Heart left ventricle (tissue), 16 donors: ENCODE measurements around the gene PXT1. TPM values are rescaled to one million over a fixed set of nuclear protein-coding genes. Genes with fewer than 3 reads are reported as not detected.

ENCODE experiments used
- ATAC-seq, 4 donors: fragments of 200-7000 bp; cut with Tn5 transposase; one replicate each; pipeline ENCODE4 v1.9.1; 2020 to 2022; ENCODE audit warnings: moderate library complexity in 4 of 4, mild to moderate bottlenecking in 3 of 4, moderate number of reproducible peaks in 1 of 4
- DNase-seq, 5 donors: peaks; one replicate each; pipeline ENCODE4 v3.0.0-alpha.2; 2020
- H3K27ac ChIP-seq, 12 donors: fragments of 200-600 bp; sonication (generic) in 4 of 12; one replicate each; pipeline versions ENCODE4 v1.5.0 to v1.8.0; 2016 to 2022; ENCODE audit warnings: mild to moderate bottlenecking in 2 of 12
- H3K27me3 ChIP-seq, 9 donors: fragments of 200-600 bp; sonication (generic) in 2 of 9; one replicate each; pipeline versions ENCODE4 v1.5.1 to v1.8.0; 2016 to 2022; ENCODE audit warnings: mild to moderate bottlenecking in 3 of 9
- H3K36me3 ChIP-seq, 9 donors: fragments of 200-600 bp; sonication (generic) in 2 of 9; one replicate each; pipeline versions ENCODE4 v1.5.0 to v1.8.0; 2018 to 2022; ENCODE audit warnings: mild to moderate bottlenecking in 2 of 9
- H3K4me1 ChIP-seq, 12 donors: fragments of 200-600 bp; sonication (generic) in 4 of 12; one replicate each; pipeline versions ENCODE4 v1.5.0 to v1.8.0; 2016 to 2022; ENCODE audit warnings: mild to moderate bottlenecking in 3 of 12
- H3K4me3 ChIP-seq, 12 donors: fragments of 200-600 bp; sonication (generic) in 4 of 12; one replicate each; pipeline versions ENCODE4 v1.5.0 to v1.8.0; 2017 to 2022; ENCODE audit warnings: mild to moderate bottlenecking in 9 of 12, moderate library complexity in 4 of 12
- H3K9me3 ChIP-seq, 12 donors: fragments of 200-600 bp; sonication (generic) in 4 of 12; one replicate each; pipeline versions ENCODE4 v1.5.0 to v1.8.0; 2016 to 2022; ENCODE audit warnings: mild to moderate bottlenecking in 1 of 12
- CTCF ChIP-seq, 12 donors: fragments of 200-600 bp; sonication (generic) in 4 of 12; IDR thresholded peaks; one replicate each; pipeline versions ENCODE4 v1.5.0 to v1.8.0; 2018 to 2022; ENCODE audit warnings: antibody characterized with exemption in 12 of 12, mild to moderate bottlenecking in 5 of 12
- POLR2A ChIP-seq, 2 donors: fragments of 450-650 bp; IDR thresholded peaks; one replicate each; pipeline ENCODE4 v1.6.1; 2017; ENCODE audit warnings: antibody characterized with exemption in 2 of 2, mild to moderate bottlenecking in 2 of 2, moderate library complexity in 2 of 2
- WGBS, 4 donors: extraction: QIAGEN DNeasy Blood & Tissue Kit in 2 of 4; methylation state at CpG; one replicate each; pipeline versions ENCODE4 v1.1.5 to v1.1.7; 2013 to 2018; 5-methylcytosine and 5-hydroxymethylcytosine counted together
- intact Hi-C, 10 donors: fragments of 100-400 bp; cut with DNase I; formaldehyde crosslinking; loops; one replicate each; pipeline versions ENCODE4 v1.11.1 to v1.14.2; 2022
- polyA plus RNA-seq, 2 donors: library from polyadenylated mRNA; stranded (reverse); fragments of 200-250 nt; gene quantifications; one replicate each; pipeline ENCODE4 v1.2.3, GENCODE V29; 2013
- total RNA-seq, 9 donors: library from RNA; depleted of rRNA in 2 of 9; stranded (reverse); fragments of >200 nt in 2 of 9; fragmentation: NEBNext Ultra II Directional in 3 of 9; extraction: Animal tissue kit (Norgen Biotek cat#: 25700) in 3 of 9; gene quantifications; one replicate each; pipeline versions ENCODE4 v1.1.0 to v1.2.4, GENCODE V29; 2016 to 2023
- donor health status: ischemic (EF 13 %, LVEDD 7.1; RV severe dilation, severe dysfunction).
- donor health status: healthy with polysubstance abuse.
- donor health status: DM: no; HTN: yes; CAD: no.
- donor health status: DM: no; HTN: no; CAD: no.
- donor health status: ischemic (EF 25% LVEDD 6.9; RV normal size, moderate dysfunction).
- donor health status: ischemic (EF 25% LVEDD 5.7; RV mildly dilated, moderate dysfunction).
- donor health status: healthy.
- donor health status: DM: yes; HTN: yes; CAD: no.
- donor health status: ischemic (EF 35%, LVEDD 5.7; RV mildly dilated, moderate dysfunction).
- donor health status: nonischemic (EF 11% LVEDD 7.7; RV severe dilation, severe dysfunction).
- donor health status: DM: yes; HTN: yes; CAD: no.
- donor health status: PGD.
- donor health status: ischemic (EF 29% LVEDD 5.4; RV normal size, mild dysfunction).
- donor health status: nonischemic (EF 23%, LVEDD 6.1; RV moderate dilation, normal function).

The PXT1 gene
- total and polyA plus RNA-seq, 11 donors: 0.11 to 0.59 (median 0.32) TPM; not detected in 5

GRCh38 chr6:36352477-36353157 is 90.0 kb downstream of the PXT1 start:
- Histone ChIP-seq H3K4me1 (peaks cover 0 to 25% (median 13%) of the 10 kb centered on the region in 12 donors), H3K4me3 (no peak overlapping the region), H3K36me3 (no peaks in the 10 kb centered on the region), H3K9me3 (peaks cover 0 to 8% (median 0%) of the 10 kb centered on the region in 12 donors), H3K27ac (no peak overlapping the region), H3K27me3 (peaks cover 0 to 52% (median 7%) of the 10 kb centered on the region in 9 donors)
- 91 to 94% (median 93%) methylated on average over 8 of the region's 8 CpGs for WGBS, 4 donors
- intact Hi-C loops: loop anchor here in 3 of 10 donors (10.0 kb wide), 1 partner anchor 228 kb away; no protein-coding TSS in a partner anchor
- DNase-seq: no peak
- TF ChIP-seq POLR2A (IDR thresholded peaks at IDR 0.05) (no peak), CTCF (IDR thresholded peaks at IDR 0.05) (no peak)
- ATAC-seq: no peak

GRCh38 chr6:36350681-36351571 is 91.7 kb downstream of the PXT1 start:
- peak overlapping the region in 5 of 12 donors; percentile 3 to 63 (median 14) for H3K27ac ChIP-seq
- H3K4me3 ChIP-seq: no peak overlapping the region
- H3K9me3 ChIP-seq: peaks cover 0 to 8% (median 0%) of the 10 kb centered on the region in 12 donors
- H3K36me3 ChIP-seq: no peaks in the 10 kb centered on the region
- ATAC-seq (peak; percentile 20 to 90 (median 72)), DNase-seq (peak in 1 of 5 donors; percentile 59)
- H3K4me1 ChIP-seq: peaks cover 0 to 24% (median 12%) of the 10 kb centered on the region in 12 donors
- TF ChIP-seq CTCF (IDR thresholded peaks at IDR 0.05): no peak
- no peak for TF ChIP-seq POLR2A (IDR thresholded peaks at IDR 0.05)
- H3K27me3 ChIP-seq: peaks cover 0 to 66% (median 8%) of the 10 kb centered on the region in 9 donors
- intact Hi-C loops: loop anchor here in 3 of 10 donors (10.0 kb wide), 1 partner anchor 226 kb away; no protein-coding TSS in a partner anchor
- WGBS, 4 donors: 38 to 51% (median 46%) methylated on average over 15 of the region's 15 CpGs

- peak in 3 of 4 donors; percentile 27 to 91 (median 63) for ATAC-seq
- H3K9me3 ChIP-seq: peaks cover 0 to 8% (median 0%) of the 10 kb centered on the region in 12 donors
- peak overlapping the region in 2 of 12 donors; percentile 6 for H3K27ac ChIP-seq
- 61 to 67% (median 64%) methylated on average over 4 of the region's 4 CpGs for WGBS, 4 donors
- H3K36me3 ChIP-seq: no peaks in the 10 kb centered on the region
- H3K4me1 ChIP-seq: peaks cover 0 to 24% (median 12%) of the 10 kb centered on the region in 12 donors
- intact Hi-C loops: loop anchor here in 3 of 10 donors (10.0 kb wide), 1 partner anchor 225 kb away; no protein-coding TSS in a partner anchor
- H3K4me3 ChIP-seq: no peak overlapping the region
- H3K27me3 ChIP-seq: peaks cover 0 to 66% (median 8%) of the 10 kb centered on the region in 9 donors
- no peak for DNase-seq
- TF ChIP-seq CTCF (IDR thresholded peaks at IDR 0.05): no peak
- no peak for TF ChIP-seq POLR2A (IDR thresholded peaks at IDR 0.05)
These were observed 92.6 kb downstream of the PXT1 start for GRCh38 chr6:36350082-36350481.
